Activated naive CD8-positive, alpha-beta T cell treated with anti-CD3 and anti-CD28 coated beads, Interleukin-2, amount 50 U/mL, for 16 hours (primary cell): ENCODE measurements around the gene GCNA.
A peak's percentile ranks its signal among the peaks of the same experiment; 100 is the strongest.

Experiments
- DNase-seq: peaks from one replicate; pipeline ENCODE4 v3.0.0-alpha.2; 2020; ENCODE audit warnings: low read depth, low spot score

The GCNA gene

GRCh38 chrX:71615954-71616353 is 37.7 kb downstream of the GCNA start:
- DNase-seq, result no peak

- no peak for DNase-seq
These were observed 38.7 kb downstream of the GCNA start for GRCh38 chrX:71616672-71617529.

DNA sequence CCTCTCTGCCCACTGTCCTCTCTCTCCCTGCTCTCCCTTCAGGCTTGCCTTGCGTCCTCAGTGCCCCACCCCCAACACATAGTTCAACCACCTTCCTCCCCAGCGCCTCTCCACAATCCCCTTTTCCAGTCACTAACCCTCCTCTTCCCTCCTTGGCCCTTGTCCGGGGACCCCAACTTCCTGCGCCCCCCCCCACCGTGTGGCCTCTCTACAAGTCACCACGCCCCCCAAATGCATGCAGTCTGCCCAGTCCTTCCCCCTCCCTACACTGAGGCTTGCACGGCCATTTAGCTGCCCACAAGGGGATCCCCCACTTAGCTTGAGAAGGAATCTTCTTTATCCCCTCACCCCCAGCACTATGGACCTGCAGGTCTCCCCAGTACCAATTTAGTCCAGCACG is 39.5 kb downstream of the GCNA start:
- no peak for DNase-seq

GRCh38 chrX:71618303-71618721 is 40.1 kb downstream of the GCNA start, which contains the start of gene CXCR3:
CXCR3 (minus strand) TSS chrX:71618511; CDS start chrX:71618449, 62 bp downstream.
- peak; percentile 48 for DNase-seq

DNA sequence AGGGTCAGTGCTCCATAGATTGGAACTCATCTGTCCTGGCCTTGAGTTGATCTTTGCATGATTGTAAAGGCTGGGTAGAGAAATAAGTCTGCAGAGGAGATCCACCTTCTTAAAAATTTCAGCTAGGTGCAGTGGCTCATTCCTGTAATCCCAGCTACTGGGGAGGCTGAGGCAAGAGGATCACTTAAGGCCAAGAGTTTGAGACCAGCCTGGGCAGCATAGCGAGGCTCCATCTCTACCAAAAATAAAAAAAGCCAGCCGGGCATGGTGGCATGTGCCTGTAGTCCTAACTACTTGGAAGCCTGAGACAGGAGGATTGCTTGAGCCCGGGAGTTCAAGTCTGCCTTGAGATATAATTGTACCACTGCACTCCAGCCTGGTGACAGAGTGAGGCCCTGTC is 40.5 kb downstream of the GCNA start:
- DNase-seq, result no peak

DNA sequence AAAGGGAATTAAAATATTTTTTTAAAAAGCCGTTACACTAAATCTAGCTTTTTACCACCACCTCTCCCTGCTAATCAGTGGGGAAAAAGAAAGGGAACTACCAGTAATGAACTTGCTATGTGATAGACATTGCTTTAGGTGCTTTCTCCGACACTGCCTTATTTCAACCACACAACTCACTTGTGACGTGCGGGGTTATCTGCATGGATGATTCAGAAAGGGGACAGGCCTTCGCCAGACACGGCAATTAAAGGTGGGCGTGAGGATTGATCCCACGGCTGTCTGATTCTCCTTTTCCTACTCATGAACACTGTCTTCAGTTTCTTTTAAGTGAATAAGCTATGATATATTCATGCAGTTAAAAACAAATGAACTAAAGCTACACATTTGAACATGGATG is 41.0 kb downstream of the GCNA start:
- DNase-seq, result peak; percentile 46

DNA sequence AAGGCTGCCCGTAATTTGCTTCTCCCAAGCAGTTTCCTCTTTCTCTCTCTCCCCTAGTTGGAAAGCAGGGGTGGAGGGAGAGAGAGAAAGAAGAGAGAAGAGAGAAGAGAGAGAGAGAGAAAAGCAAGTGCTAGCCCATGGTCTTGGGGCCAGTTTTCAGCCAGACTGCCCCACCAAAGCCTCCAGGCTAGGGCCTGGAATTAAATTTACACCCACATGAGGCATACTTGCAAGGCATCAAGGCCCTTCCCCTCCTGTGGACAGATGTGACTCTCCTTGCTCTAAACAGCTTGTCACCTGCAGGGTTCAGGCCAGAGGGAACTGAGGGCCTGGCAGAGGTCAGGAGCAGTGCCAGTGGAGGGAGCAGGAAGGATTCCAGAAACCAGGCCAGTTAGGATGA is 41.7 kb downstream of the GCNA start:
- DNase-seq, result no peak

DNA sequence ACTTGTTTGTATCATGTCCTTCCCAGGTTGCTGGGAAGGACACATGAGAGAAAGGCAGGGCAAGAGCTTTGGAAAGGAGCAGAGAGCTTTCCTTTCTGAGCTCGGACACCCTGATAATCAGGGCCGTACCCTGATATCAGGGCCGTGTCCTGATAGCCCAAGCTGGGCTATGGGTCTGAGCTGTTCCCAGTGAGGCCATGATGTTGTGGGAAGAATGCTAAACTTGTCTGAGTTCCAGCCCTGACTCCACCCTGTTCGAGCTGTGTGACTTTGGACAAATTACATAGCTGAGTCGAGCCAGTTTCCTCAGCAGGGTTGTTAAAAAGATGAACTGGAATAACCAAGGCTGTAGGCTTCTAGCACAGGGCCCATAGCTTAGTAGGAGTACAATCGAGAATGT is 43.4 kb downstream of the GCNA start:
- no peak for DNase-seq

- DNase-seq, result no peak
These were observed 43.9 kb downstream of the GCNA start for GRCh38 chrX:71622032-71622575.

DNA sequence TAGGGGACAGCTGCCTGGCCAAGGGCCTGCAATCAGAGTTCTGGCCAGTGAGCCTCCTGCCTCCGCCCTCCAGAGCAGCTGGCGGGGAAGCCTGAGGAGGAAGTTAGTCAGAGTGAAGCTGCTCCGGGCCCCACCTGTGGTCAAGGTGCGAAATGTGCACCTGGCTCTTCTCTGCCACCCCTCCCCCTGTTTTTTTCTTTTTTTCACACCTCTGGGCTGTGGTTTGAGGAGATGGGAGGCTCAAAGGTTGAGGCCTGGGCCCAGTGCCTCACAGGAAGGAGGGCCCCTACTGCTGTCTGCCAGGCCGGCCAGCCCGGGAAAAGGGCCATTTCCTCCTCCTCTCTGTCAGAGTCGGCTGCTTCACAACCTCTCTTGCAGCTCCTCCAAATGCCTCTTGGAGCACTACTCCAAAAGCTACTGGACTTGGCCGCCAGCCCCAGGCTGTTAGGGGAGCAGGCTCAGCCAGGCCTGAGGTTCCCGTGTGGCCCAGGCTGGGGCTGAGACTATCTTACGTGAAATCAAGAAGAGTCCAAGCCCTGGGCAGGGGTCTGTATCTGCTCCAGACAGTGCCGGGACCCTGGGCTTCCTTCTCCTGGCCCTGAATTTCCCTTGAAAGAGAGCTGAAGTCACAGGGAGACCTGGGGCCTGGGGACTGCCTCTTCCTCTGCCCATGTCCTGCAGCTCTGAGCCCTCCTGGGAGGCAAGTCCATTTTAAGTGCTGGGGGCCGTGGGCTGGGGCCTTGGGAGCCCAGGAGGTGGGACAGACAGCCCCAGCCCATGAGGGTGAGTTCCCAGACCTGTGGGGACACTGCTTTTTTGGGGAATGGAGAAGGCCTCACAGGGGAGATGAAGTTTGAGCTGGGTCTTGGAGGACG is 44.6 kb downstream of the GCNA start:
- DNase-seq, result peak; percentile 42

DNA sequence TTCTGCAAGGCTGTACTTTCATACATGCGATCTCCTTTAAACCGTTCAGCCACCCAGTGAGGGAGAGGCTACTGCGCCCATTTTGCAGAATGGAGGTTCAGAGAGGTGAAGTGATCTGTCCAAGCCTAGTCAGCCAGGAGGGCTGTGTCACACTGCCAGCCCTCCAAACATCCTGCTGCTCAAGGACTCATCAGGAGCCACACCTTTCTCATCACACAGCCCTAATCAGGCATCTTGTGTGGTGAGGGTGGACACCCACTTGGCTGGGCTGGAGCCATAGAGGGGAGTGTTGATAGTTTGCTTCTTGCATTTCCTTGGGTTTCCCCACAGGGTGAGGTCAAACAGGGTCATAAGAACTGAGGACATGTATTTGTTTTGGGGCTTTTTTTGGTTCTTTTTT is 45.5 kb downstream of the GCNA start:
- DNase-seq, result no peak

DNA sequence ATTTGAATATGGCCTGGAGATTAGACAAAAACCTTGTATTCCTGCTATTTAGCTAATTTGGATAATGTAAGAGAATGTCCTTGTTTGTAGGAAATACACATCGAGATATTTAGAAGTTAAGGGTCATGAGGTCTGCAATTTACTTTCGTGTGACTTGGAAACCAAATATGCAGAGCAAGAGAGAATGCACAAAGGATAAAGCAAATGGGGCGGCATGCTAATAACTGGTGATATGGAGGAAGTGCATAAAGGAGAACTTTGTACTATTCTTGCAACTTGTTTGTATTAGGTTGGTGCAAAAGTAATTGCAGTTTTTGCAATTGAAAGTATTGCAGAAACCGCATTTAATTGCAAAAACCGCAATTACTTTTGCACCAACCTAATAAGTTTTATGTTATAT is 47.2 kb downstream of the GCNA start:
- DNase-seq, result no peak

DNA sequence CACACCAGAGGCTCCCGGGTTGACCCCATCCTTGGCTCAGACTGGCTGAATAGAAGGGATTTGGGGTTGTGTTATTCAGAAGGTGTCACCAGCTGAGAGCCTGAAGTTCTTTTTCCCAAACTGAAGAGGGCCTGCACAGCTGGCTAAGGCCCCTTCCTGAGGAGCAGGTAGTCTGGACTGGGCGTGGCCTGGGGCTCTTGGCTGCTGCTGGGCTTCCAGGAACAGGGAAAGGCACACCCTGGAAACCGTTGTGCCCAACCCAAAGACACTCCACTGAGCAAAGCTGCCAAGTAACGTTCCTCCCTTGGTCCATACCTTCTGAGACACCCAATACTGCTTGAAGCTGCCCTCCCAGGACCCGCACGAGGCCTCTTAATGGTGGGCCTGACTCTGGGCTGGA is 48.3 kb downstream of the GCNA start:
- DNase-seq, result no peak

DNA sequence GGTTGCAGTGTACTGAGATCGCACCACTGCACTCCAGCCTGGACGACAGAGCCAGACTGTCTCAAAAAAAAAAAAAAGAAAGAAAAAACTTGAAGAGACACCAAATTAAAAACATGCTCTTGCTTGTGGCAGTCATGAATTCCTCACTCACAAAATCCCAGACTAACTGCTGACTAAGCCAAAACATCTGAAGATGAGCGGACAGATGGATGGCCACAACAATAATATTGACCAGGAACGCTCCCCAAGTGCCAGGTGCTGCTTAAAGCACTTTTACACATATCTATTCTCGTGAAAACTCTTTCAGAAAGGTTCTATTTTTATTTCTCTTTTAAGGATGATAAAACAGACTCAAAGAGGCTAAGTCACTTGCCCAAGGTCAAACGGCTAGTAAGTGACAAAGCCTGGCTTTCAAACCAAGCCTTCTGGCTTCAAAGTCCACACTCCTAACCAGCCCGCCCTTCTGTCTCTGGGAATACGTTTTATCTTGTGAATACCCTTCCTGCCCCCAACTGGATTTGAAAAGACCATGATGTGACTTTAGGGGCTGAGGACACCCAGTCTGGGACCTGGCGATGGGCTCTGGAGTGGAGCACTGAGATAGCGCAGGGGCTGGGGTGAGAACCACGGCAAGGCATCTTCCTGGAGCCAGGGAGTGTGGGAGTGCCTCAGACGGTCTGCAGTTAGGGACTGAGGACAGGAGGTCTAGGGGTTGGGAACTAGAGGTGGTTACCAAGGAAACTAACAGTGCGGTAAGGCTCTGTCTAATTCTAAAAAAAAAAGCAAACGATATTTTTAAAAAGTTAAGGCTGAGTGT is 49.6 kb downstream of the GCNA start:
- no peak for DNase-seq

DNA sequence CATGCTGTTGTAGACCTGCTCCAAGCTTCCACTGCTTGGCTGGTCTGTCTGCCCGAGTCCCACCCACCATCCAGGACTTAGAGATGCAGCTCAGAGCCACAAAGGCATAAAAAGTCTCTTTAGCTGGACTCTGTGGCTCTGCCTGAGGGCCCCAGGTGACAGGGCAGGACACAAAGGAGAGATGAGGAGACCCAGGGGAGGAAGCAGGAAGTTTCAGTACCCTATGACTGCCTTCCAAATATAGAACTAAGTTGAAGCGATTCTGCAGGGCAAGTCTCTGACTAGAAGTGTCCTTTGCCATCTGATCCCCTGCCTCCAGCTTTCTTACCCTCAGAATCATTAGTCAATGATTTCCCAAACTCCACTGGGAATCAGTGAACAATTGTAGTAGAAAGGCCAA is 51.2 kb downstream of the GCNA start:
- no peak for DNase-seq

GRCh38 chrX:71632923-71633657 is 54.9 kb downstream of the GCNA start:
- DNase-seq, result no peak

- DNase-seq, result no peak
These were observed 56.1 kb downstream of the GCNA start for GRCh38 chrX:71634366-71634765.

DNA sequence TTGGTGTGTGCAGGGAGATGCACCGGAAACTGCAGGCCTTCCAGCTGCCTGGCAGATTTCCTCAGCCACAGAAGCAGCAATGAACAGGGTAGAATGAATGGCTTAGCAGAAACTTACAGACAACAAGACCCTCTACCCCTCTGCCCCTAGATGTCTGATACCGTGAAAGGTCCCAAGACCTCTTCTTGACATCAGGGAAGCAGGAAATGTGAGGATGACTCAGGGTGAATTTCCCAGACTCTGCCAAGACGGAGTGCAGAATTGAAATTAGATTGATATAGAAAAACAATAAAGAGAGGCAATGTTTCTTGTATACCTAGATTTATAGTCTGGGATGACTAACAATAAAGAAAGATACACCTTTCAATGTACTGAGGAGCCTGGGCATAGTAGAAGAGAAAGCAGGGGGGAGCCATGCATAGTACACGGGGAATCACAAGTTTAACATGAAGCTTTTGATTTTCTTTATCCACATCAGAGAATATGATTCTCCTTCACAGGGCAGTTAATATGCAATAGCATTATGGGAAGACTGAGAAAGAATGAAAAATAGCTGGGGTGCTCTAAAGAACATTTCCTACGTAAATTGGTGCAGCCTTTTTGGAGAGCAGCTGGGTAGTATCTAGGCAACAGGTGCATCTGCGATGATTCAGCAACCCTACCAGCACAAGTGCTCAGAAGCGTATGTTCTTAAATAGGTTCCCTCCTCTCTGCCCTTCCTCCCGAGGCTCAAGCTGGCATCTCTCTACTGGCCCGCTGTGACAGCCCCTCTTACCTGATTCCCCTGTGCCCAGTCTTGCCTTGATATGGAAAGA is 58.4 kb downstream of the GCNA start:
- no peak for DNase-seq

GRCh38 chrX:71637253-71637618 is 59.0 kb downstream of the GCNA start:
- DNase-seq, result no peak

GRCh38 chrX:71637848-71638247 is 59.6 kb downstream of the GCNA start:
- DNase-seq, result no peak
